K562 (cell line): ENCODE measurements around the gene WSCD1. TPM values are rescaled to one million over a fixed set of nuclear protein-coding genes. Genes with fewer than 3 reads are reported as not detected.

Source experiments
- ATAC-seq: fragments of 200-7000 bp; cut with Tn5 transposase; 3 replicates; pipeline ENCODE4 v1.9.1; 2020; ENCODE audit warnings: moderate library complexity
- BruUV-seq: library from RNA; stranded (reverse); fragments of 400-500 nt; replicated peaks from 2 replicates; lab custom pipeline; 2021; lab: Mats Ljungman, UMichigan
- CTCF ChIA-PET: fragments of 300-600 bp; formaldehyde crosslinking; extraction: SDS; loops from one replicate; lab custom pipeline; 2021; ENCODE audit warnings: low intra/inter-chr PET ratio; lab: Yijun Ruan, JAX
- POLR2A ChIA-PET: fragments of 300-600, 350-650 bp; sonication (Branson Sonifier 250); formaldehyde crosslinking; extraction: SDS; loops from one replicate; lab custom pipeline; 2021; ENCODE audit warnings: antibody characterized with exemption, inconsistent platforms; lab: Yijun Ruan, JAX
- DNase-seq, 4 experiments: peaks; one replicate each; pipeline versions ENCODE4 v3.0.0 to v3.0.0-alpha.2; 2011 to 2018; ENCODE audit warnings: low spot score in 3 of 4, mixed read lengths in 3 of 4; ENCODE audit errors: extremely low read depth in 1 of 4
- FAIRE-seq: peaks from 2 replicates; lab custom pipeline; 2011; peaks lifted over from hg19 to GRCh38; lab: Jason Lieb, UNC
- H2AFZ ChIP-seq: 2 replicates; pipeline ENCODE4 v1.6.0; 2011; ENCODE audit warnings: low read depth, low read length, control low read depth, inconsistent platforms
- H3K27ac ChIP-seq: fragments of 200-600 bp; 3 replicates; pipeline ENCODE4 v1.8.0; 2011; ENCODE audit warnings: low read depth, mild to moderate bottlenecking, control low read depth, inconsistent platforms, low read length, moderate library complexity, mixed read lengths; ENCODE audit errors: extremely low read depth
- H3K27me3 ChIP-seq, 2 experiments: fragments of 300-600 bp in 1 of 2; 2 replicates in 1 of 2; 3 replicates in 1 of 2; pipeline versions ENCODE4 v1.6.0 to v1.8.0; 2011; ENCODE audit warnings: inconsistent platforms in 2 of 2, low read length in 2 of 2, mild to moderate bottlenecking in 1 of 2, mixed read lengths in 1 of 2, moderate library complexity in 1 of 2; ENCODE audit not compliant: control insufficient read depth in 2 of 2, insufficient read depth in 2 of 2
- H3K36me3 ChIP-seq: fragments of 300-600 bp; 3 replicates; pipeline ENCODE4 v1.8.0; 2011; ENCODE audit warnings: mild to moderate bottlenecking, low read length, inconsistent platforms; ENCODE audit not compliant: control insufficient read depth, insufficient read depth
- H3K4me1 ChIP-seq, 2 experiments: fragments of 200-600 bp in 1 of 2; replicated peaks in 1 of 2; 2 replicates in 1 of 2; 3 replicates in 1 of 2; pipeline versions ENCODE4 v1.5.1 to v1.8.0; 2011; ENCODE audit warnings: inconsistent platforms in 2 of 2, low read length in 2 of 2, mild to moderate bottlenecking in 1 of 2, mixed read lengths in 1 of 2, moderate library complexity in 1 of 2; ENCODE audit not compliant: control insufficient read depth in 2 of 2, insufficient read depth in 2 of 2
- H3K4me2 ChIP-seq: 2 replicates; pipeline ENCODE4 v1.6.1; 2011; ENCODE audit warnings: low read length, control low read depth, inconsistent platforms, mixed read lengths; ENCODE audit not compliant: insufficient read depth
- H3K4me3 ChIP-seq: fragments of 200-600 bp; sonication (generic), shearing (Covaris generic); 2 replicates; pipeline ENCODE4 v1.5.1; 2016; ENCODE audit warnings: control low read depth, inconsistent platforms
- H3K79me2 ChIP-seq: fragments of 200-600 bp; 3 replicates; pipeline ENCODE4 v1.8.0; 2011; ENCODE audit warnings: low read length, inconsistent platforms; ENCODE audit not compliant: control insufficient read depth, insufficient read depth
- H3K9ac ChIP-seq, 2 experiments: 2 replicates each; pipeline versions ENCODE4 v1.6.0 to v1.6.1; 2011; ENCODE audit warnings: low read depth in 2 of 2, low read length in 2 of 2, control low read depth in 1 of 2, inconsistent platforms in 1 of 2, mild to moderate bottlenecking in 1 of 2, mixed read lengths in 1 of 2; ENCODE audit not compliant: insufficient read depth in 1 of 2
- H3K9me1 ChIP-seq: one replicate; pipeline ENCODE4 v1.6.0; 2011; ENCODE audit warnings: inconsistent platforms, mild to moderate bottlenecking, low read length, moderate library complexity; ENCODE audit not compliant: control insufficient read depth, insufficient read depth
- H3K9me3 ChIP-seq: replicated peaks from 2 replicates; pipeline ENCODE4 v1.5.1; 2011; ENCODE audit warnings: low read depth, low read length, inconsistent platforms; ENCODE audit not compliant: control insufficient read depth, insufficient read depth
- H4K20me1 ChIP-seq: replicated peaks from 2 replicates; pipeline ENCODE4 v1.6.1; 2011; ENCODE audit warnings: low read length, inconsistent platforms, mixed read lengths; ENCODE audit not compliant: control insufficient read depth, insufficient read depth
- BRD9 ChIP-seq: fragments of 450-650 bp; IDR thresholded peaks from 2 replicates; pipeline ENCODE4 v1.6.1; 2018; ENCODE audit warnings: low read depth; ENCODE audit not compliant: partially characterized antibody
- FOXP1 ChIP-seq: sonication (generic); formaldehyde crosslinking; IDR thresholded peaks from 2 replicates; pipeline ENCODE4 v1.8.0; 2022; ENCODE audit warnings: mild to moderate bottlenecking, missing genetic modification reagents
- NFXL1 ChIP-seq: fragments of 450-650 bp; formaldehyde crosslinking; IDR thresholded peaks from 2 replicates; pipeline ENCODE4 v1.4.0; 2021; ENCODE audit warnings: mild to moderate bottlenecking
- PTRF ChIP-seq: fragments of 450-650 bp; IDR thresholded peaks from 2 replicates; pipeline ENCODE4 v1.6.1; 2016; ENCODE audit warnings: mild to moderate bottlenecking, missing genetic modification characterization, missing compliant biosample characterization
- PYGO2 ChIP-seq: fragments of 450-650 bp; IDR thresholded peaks from 2 replicates; pipeline ENCODE4 v1.6.1; 2016; ENCODE audit warnings: mild to moderate bottlenecking, missing genetic modification characterization, moderate library complexity, missing compliant biosample characterization
- ZNF75A ChIP-seq: fragments of 450-650 bp; formaldehyde crosslinking; IDR thresholded peaks from 2 replicates; pipeline ENCODE4 v1.4.0; 2020; ENCODE audit warnings: mild to moderate bottlenecking
- WGBS: fragments of 100-300 bp; shearing (Covaris generic); methylation state at CpG from one replicate; pipeline ENCODE4 v1.1.6; 2016; ENCODE audit warnings: low coverage, mixed read lengths; ENCODE audit not compliant: insufficient coverage; ENCODE audit errors: missing lambda C conversion rate; 5-methylcytosine and 5-hydroxymethylcytosine counted together
- in situ Hi-C: fragments of 300-500 bp; cut with MboI; formaldehyde crosslinking; loops from 4 replicates; pipeline ENCODE4 v1.15.0; 2018; ENCODE audit warnings: inconsistent platforms, mixed read lengths
- intact Hi-C: fragments of 100-400 bp; cut with micrococcal nuclease; formaldehyde crosslinking; loops from 2 replicates; pipeline ENCODE4 v1.14.2; 2022
- polyA plus RNA-seq, 8 experiments: library from polyadenylated mRNA; depleted of rRNA in 4 of 8; stranded (reverse) in 5 of 8; unstranded in 3 of 8; fragments of >200 nt; fragmentation: Nextera tagmentation in 2 of 8; fragmentation: Illumina TruSeq in 1 of 8; extraction: Ambion mirVana in 2 of 8; extraction: Trizol in 1 of 8; gene quantifications; 2 replicates each; pipeline versions ENCODE4 v1.2.1 to v1.2.3, GENCODE V29; 2011 to 2014; ENCODE audit warnings: inconsistent platforms in 1 of 8, missing spikeins in 1 of 8
- total RNA-seq, 7 experiments: library from RNA; depleted of rRNA in 6 of 7; stranded (reverse); fragments of >200 nt in 6 of 7; fragmentation: Illumina TruSeq in 2 of 7; extraction: Trizol in 2 of 7; gene quantifications; 2 replicates each; pipeline versions ENCODE4 v1.2.1 to v1.2.3, GENCODE V29; 2011 to 2021; ENCODE audit warnings: low replicate concordance in 1 of 7
- TF ChIP-seq, protein P1 (sequence below): sonication (generic); formaldehyde crosslinking; IDR thresholded peaks from 2 replicates; pipeline ENCODE4 v1.4.0; 2020; ENCODE audit warnings: mild to moderate bottlenecking, missing genetic modification reagents

WSCD1 gene
- total and polyA plus RNA-seq, 9 of the 15 experiments (the other 6 are each of a cell fraction or from before 2014, with no cell fraction given), result not detected

DNA sequence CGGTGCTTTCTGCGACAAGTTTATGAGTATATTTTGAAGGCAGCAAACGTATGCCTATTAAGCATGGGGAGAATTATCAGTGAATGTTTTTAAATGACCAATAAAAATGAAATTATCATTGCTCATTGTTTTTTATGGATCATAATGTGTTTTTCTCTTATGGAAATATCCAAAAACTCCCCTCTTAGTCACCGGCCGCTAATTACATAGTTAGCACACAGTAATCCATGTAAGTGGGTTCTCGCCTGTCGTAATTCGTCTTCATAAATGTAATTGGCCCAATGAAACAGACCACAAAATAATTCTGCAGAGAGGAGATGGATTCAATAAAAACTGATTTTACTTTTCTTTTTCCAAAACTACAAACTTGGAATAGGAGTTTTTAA is 69.3 kb downstream of the WSCD1 start:
- H3K27ac ChIP-seq, result no peak overlapping the region
- in situ Hi-C loops (no loop called here), intact Hi-C loops (no loop called here)
- ATAC-seq (no peak), FAIRE-seq (no peak)
- H3K4me3 ChIP-seq, result no peak overlapping the region
- no peaks in the 10 kb centered on the region; a peak in 1 of 5 replicates for H3K27me3 ChIP-seq
- H4K20me1 ChIP-seq, result no peaks in the 10 kb centered on the region
- WGBS, result under 1% methylated on average over 8 of the region's 8 CpGs
- H3K9me3 ChIP-seq, result no peaks in the 10 kb centered on the region
- CTCF ChIA-PET, result no interaction called here
- POLR2A ChIA-PET, result interaction anchor here (0.7 kb wide), 1 partner anchor 165 kb away, joined by 3 read pairs; no protein-coding TSS in a partner anchor
- H3K36me3 ChIP-seq, result no peaks in the 10 kb centered on the region
- no TSS peak for BruUV-seq
- no peaks in the 10 kb centered on the region for H3K79me2 ChIP-seq
- H3K9ac ChIP-seq, result no peak overlapping the region
- TF ChIP-seq ZNF75A (no peak), PTRF (tag) (no peak), NFXL1 (no peak), BRD9 (no peak), FOXP1 (CRISPR knock-in tag) (no peak), PYGO2 (tag) (no peak)
- TF ChIP-seq, protein P1, sequence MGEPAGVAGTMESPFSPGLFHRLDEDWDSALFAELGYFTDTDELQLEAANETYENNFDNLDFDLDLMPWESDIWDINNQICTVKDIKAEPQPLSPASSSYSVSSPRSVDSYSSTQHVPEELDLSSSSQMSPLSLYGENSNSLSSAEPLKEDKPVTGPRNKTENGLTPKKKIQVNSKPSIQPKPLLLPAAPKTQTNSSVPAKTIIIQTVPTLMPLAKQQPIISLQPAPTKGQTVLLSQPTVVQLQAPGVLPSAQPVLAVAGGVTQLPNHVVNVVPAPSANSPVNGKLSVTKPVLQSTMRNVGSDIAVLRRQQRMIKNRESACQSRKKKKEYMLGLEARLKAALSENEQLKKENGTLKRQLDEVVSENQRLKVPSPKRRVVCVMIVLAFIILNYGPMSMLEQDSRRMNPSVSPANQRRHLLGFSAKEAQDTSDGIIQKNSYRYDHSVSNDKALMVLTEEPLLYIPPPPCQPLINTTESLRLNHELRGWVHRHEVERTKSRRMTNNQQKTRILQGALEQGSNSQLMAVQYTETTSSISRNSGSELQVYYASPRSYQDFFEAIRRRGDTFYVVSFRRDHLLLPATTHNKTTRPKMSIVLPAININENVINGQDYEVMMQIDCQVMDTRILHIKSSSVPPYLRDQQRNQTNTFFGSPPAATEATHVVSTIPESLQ, result no peak
- TF ChIP-seq, all 486 proteins: peak for 0
- DNase-seq, result no peak
- Histone ChIP-seq H3K9me1 (no peaks in the 10 kb centered on the region), H3K4me1 (no peaks in the 10 kb centered on the region), H3K4me2 (no peak overlapping the region), H2AFZ (no peak overlapping the region)
